ENCODE results near the gene SLC18A3. TPM values are rescaled to one million over a fixed set of nuclear protein-coding genes. Genes with fewer than 3 reads are reported as not detected.

SLC18A3 gene
- total RNA-seq, 1 donor from 2014 or later = not detected

DNA sequence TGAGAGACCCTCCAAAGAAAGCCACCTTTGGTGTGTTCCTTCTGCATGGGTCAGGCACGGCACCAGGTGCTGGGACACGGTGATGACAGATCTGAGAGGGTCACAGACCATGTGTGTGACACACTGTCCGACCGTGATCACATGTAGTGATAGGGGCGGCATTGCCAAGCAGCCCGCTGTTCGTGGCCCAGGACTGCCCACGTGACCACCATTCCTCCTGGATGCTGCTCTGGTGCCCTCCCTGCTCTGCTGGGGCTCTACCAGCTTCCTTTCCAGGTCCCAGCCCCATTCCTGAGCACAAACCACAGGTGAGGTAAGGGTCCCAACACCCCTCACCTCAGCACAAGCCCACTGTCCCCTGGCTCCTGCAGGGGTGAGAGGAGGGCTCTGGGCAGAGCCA lies 10.1 kb upstream of the SLC18A3 start:
- Histone ChIP-seq H3K4me3 (ENCODE audit: low read depth, low read length) (no peak overlapping the region), H3K27me3 (ENCODE audit: control insufficient read depth, insufficient read depth, low read length) (peaks cover 5% of the 10 kb centered on the region), H3K36me3 (ENCODE audit: control insufficient read depth, insufficient read depth, low read length) (no peaks in the 10 kb centered on the region)
- DNase-seq (ENCODE audit: low read depth) = no peak
- TF ChIP-seq, protein P1, sequence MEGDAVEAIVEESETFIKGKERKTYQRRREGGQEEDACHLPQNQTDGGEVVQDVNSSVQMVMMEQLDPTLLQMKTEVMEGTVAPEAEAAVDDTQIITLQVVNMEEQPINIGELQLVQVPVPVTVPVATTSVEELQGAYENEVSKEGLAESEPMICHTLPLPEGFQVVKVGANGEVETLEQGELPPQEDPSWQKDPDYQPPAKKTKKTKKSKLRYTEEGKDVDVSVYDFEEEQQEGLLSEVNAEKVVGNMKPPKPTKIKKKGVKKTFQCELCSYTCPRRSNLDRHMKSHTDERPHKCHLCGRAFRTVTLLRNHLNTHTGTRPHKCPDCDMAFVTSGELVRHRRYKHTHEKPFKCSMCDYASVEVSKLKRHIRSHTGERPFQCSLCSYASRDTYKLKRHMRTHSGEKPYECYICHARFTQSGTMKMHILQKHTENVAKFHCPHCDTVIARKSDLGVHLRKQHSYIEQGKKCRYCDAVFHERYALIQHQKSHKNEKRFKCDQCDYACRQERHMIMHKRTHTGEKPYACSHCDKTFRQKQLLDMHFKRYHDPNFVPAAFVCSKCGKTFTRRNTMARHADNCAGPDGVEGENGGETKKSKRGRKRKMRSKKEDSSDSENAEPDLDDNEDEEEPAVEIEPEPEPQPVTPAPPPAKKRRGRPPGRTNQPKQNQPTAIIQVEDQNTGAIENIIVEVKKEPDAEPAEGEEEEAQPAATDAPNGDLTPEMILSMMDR (IDR thresholded peaks at IDR 0.05; ENCODE audit: insufficient read depth, low read length, poor library complexity, severe bottlenecking) = no peak

DNA sequence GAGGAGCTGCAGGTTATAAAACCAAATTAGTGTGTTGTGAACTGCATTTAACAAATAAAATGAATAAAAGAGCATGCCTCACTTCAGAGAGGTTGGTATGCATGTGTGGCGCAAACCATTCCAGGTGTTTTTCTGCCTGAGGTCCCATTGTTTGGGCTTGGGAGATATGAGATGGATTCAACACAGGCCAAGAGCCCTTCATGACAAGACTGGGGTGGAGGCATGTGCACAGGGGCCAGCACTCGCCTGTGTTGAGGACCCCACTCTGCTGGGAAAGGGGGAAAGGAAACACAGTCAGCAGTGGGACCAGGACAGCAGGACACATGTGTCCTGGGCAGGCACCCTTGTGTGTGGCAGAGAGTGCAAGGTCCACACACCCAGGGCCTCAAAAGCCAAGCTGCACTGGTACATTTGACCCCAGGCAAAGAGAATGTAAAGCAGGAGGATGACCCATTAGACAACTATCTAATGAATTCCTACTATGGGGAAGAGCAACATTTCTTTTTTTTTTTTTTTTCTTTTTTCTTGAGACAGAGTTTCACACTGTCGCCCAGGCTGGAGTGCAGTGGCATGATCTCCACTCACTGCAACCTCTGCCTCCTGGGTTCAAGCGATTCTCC lies 9.2 kb upstream of the SLC18A3 start:
- Histone ChIP-seq H3K4me3 (ENCODE audit: low read depth, low read length) (no peak overlapping the region), H3K27me3 (ENCODE audit: control insufficient read depth, insufficient read depth, low read length) (peaks cover 2% of the 10 kb centered on the region), H3K36me3 (ENCODE audit: control insufficient read depth, insufficient read depth, low read length) (no peaks in the 10 kb centered on the region)
- no peak for DNase-seq (ENCODE audit: low read depth)
- TF ChIP-seq, protein P1 (IDR thresholded peaks at IDR 0.05; ENCODE audit: insufficient read depth, low read length, poor library complexity, severe bottlenecking) = no peak

DNA sequence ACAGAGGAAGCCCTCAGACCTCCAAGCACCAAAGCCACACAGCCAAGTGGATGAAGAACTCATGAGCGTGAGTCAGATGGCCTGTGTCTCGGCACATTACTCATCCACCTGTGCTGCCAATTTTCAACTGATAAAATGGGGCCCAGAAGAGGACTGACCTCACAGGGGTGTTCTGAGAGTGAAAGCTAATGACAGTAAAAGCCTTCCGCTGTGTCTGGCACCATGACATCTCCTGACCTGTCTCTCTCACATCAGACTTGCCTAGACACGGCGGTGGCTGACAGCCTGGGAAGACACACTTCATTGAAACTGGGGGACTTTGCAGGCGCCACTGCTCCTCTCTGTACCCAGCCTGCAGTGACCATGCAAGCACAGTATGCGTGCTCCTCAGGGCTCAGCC lies 8.3 kb upstream of the SLC18A3 start:
- TF ChIP-seq, protein P1 (IDR thresholded peaks at IDR 0.05; ENCODE audit: insufficient read depth, low read length, poor library complexity, severe bottlenecking) = no peak
- Histone ChIP-seq H3K27me3 (ENCODE audit: control insufficient read depth, insufficient read depth, low read length) (no peaks in the 10 kb centered on the region), H3K36me3 (ENCODE audit: control insufficient read depth, insufficient read depth, low read length) (no peaks in the 10 kb centered on the region), H3K4me3 (ENCODE audit: low read depth, low read length) (no peak overlapping the region)
- no peak for DNase-seq (ENCODE audit: low read depth)

DNA sequence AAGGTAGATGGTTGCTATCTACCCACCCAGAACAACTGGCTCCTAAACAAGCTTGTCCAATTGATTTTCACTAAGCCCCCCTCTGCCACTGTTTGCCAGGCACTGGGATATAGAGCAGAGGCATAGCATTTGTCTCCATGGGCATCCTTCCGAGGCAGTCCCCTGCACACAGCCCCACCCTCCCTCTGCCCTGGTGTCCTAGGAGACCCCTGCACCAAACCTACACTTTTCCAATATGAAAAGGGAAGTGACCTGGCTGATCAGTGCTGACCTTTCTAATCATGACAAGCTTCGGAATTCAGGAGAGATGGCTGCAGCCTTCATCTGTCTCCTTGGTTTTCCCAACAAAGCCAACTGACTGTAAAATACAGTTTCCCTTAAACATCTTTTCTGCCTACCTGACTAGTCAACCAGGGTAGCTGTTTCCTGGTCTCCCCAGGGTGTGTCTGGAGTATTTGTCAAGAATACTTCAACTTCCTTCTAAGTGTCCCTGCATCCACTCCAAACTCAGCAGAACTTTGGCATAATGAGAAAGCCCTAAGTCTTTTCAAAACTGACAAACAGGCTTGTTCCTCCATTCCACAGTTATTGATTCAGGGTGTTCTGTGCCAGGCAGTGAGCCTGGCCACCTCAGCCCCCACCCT lies 7.6 kb upstream of the SLC18A3 start:
- peaks cover 5% of the 10 kb centered on the region for H3K27me3 ChIP-seq (ENCODE audit: control insufficient read depth, insufficient read depth, low read length)
- no peak for DNase-seq (ENCODE audit: low read depth)
- TF ChIP-seq, protein P1 (IDR thresholded peaks at IDR 0.05; ENCODE audit: insufficient read depth, low read length, poor library complexity, severe bottlenecking) = no peak
- H3K36me3 ChIP-seq (ENCODE audit: control insufficient read depth, insufficient read depth, low read length) = no peaks in the 10 kb centered on the region
- no peak overlapping the region for H3K4me3 ChIP-seq (ENCODE audit: low read depth, low read length)

DNA sequence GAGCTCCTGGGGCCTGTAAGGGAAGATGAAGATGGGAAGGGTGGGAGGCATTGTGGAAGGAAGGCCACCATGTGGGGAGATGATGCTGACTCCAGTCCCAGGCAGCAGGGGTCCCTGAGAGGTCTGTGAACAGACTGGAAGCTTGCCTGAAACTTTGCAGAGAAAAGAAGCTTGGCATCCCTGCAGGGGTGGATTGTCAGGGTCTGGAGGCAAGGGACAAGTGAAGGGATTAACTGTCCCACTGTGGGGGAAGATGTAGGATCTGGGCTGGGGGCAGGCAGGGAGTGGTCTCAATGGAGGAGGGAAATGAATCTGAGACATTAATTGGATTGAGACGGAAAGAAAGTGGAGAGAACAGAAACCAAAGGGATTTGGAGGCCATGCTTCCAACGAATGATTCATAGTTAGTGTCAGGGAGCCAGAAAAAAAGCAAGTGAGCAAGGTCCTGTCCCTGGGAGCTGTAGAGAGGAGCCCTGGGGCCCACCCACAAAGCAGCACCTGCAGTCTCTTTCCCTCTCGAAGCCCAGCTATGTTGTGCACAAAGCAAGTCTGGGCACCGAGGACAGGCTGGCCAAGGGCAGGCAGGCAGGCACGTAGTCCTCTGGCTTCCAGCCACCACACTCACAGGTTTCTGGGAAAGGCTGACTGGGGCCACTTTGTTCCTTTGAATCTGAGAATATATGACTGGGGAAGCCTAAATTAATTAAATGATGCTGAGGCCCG lies 4.7 kb upstream of the SLC18A3 start:
- Histone ChIP-seq H3K27me3 (ENCODE audit: control insufficient read depth, insufficient read depth, low read length) (peaks cover 34% of the 10 kb centered on the region), H3K4me3 (ENCODE audit: low read depth, low read length) (no peak overlapping the region), H3K36me3 (ENCODE audit: control insufficient read depth, insufficient read depth, low read length) (no peaks in the 10 kb centered on the region)
- TF ChIP-seq, protein P1 (IDR thresholded peaks at IDR 0.05; ENCODE audit: insufficient read depth, low read length, poor library complexity, severe bottlenecking) = no peak
- no peak for DNase-seq (ENCODE audit: low read depth)
